HepG2 (cell line): ENCODE results near the gene TXNIP. TPM values are rescaled to one million over a fixed set of nuclear protein-coding genes. Genes with fewer than 3 reads are reported as not detected.
A peak's percentile ranks its signal among the peaks of the same experiment; 100 is the strongest.

Experiments
- BRCA1 ChIP-seq: sonication (generic); formaldehyde crosslinking; IDR thresholded peaks from 2 replicates; pipeline ENCODE4 v1.4.0; 2020; ENCODE audit warnings: missing genetic modification reagents
- CHD2 ChIP-seq: IDR thresholded peaks from 2 replicates; pipeline ENCODE4 v1.6.1; 2011; ENCODE audit warnings: low read depth, low read length, improper control_type of control experiment
- DNMT3B ChIP-seq: conservative IDR thresholded peaks from 2 replicates; pipeline ENCODE4 v1.6.1; 2016; ENCODE audit warnings: missing biosample characterization, control low read depth
- ERF ChIP-seq: IDR thresholded peaks from 2 replicates; pipeline ENCODE4 v1.6.1; 2018; ENCODE audit warnings: missing biosample characterization, missing genetic modification reagents
- FOXK1 ChIP-seq: sonication (generic); formaldehyde crosslinking; IDR thresholded peaks from 2 replicates; pipeline ENCODE4 v1.4.0; 2020; ENCODE audit warnings: low read depth, missing genetic modification reagents, borderline replicate concordance
- FOXP1 ChIP-seq, 2 experiments: fragments of 450-650 bp in 1 of 2; IDR thresholded peaks; 2 replicates each; pipeline ENCODE4 v1.6.1; 2017 to 2018; ENCODE audit warnings: antibody characterized with exemption in 1 of 2
- KDM4B ChIP-seq: sonication (generic); formaldehyde crosslinking; IDR thresholded peaks from 2 replicates; pipeline ENCODE4 v1.4.0; 2020; ENCODE audit warnings: missing genetic modification reagents
- KLF11 ChIP-seq: IDR thresholded peaks from 2 replicates; pipeline ENCODE4 v1.6.1; 2016; ENCODE audit warnings: missing compliant biosample characterization
- NFKB2 ChIP-seq: sonication (generic); formaldehyde crosslinking; IDR thresholded peaks from 2 replicates; pipeline ENCODE4 v1.4.0; 2020; ENCODE audit warnings: missing genetic modification reagents, borderline replicate concordance
- NR2F2 ChIP-seq: IDR thresholded peaks from 2 replicates; pipeline ENCODE4 v1.6.1; 2012; ENCODE audit warnings: low read depth, inconsistent platforms, borderline replicate concordance
- PAWR ChIP-seq: sonication (generic); formaldehyde crosslinking; IDR thresholded peaks from 2 replicates; pipeline ENCODE4 v1.4.0; 2020; ENCODE audit warnings: missing genetic modification reagents, mild to moderate bottlenecking, borderline replicate concordance
- RNF219 ChIP-seq: sonication (generic); formaldehyde crosslinking; IDR thresholded peaks from 2 replicates; pipeline ENCODE4 v1.5.0; 2020; ENCODE audit warnings: mild to moderate bottlenecking, missing genetic modification reagents
- SNRNP70 ChIP-seq: fragments of 200-400 bp; formaldehyde crosslinking; IDR thresholded peaks from 2 replicates; pipeline ENCODE4 v1.6.1; 2017; ENCODE audit warnings: mild to moderate bottlenecking, low read depth, low read length, moderate library complexity
- STAT6 ChIP-seq: sonication (generic); formaldehyde crosslinking; IDR thresholded peaks from 2 replicates; pipeline ENCODE4 v1.4.0; 2020; ENCODE audit warnings: missing genetic modification reagents, mild to moderate bottlenecking, borderline replicate concordance
- THAP7 ChIP-seq: sonication (generic); formaldehyde crosslinking; IDR thresholded peaks from 2 replicates; pipeline ENCODE4 v1.8.1; 2023; ENCODE audit warnings: mild to moderate bottlenecking, missing genetic modification reagents
- ZBTB25 ChIP-seq: IDR thresholded peaks from 2 replicates; pipeline ENCODE4 v1.6.1; 2018; ENCODE audit warnings: missing genetic modification reagents
- ZBTB8A ChIP-seq: sonication (generic); formaldehyde crosslinking; IDR thresholded peaks from 2 replicates; pipeline ENCODE4 v1.4.0; 2020; ENCODE audit warnings: mild to moderate bottlenecking, low read depth, missing genetic modification reagents, borderline replicate concordance
- ZNF17 ChIP-seq: sonication (generic); formaldehyde crosslinking; IDR thresholded peaks from 2 replicates; pipeline ENCODE4 v1.5.0; 2020; ENCODE audit warnings: mild to moderate bottlenecking, missing genetic modification reagents
- ZNF460 ChIP-seq: sonication (generic); formaldehyde crosslinking; IDR thresholded peaks from 2 replicates; pipeline ENCODE4 v1.5.1; 2020; ENCODE audit warnings: missing genetic modification reagents, mild to moderate bottlenecking, borderline replicate concordance
- ZNF770 ChIP-seq: sonication (generic); formaldehyde crosslinking; IDR thresholded peaks from 2 replicates; pipeline ENCODE4 v1.5.0; 2020; ENCODE audit warnings: mild to moderate bottlenecking, missing genetic modification reagents
- polyA plus RNA-seq, 8 experiments: library from polyadenylated mRNA; depleted of rRNA in 3 of 8; stranded (reverse) in 7 of 8; unstranded in 1 of 8; fragments of >200 nt; fragmentation: Illumina TruSeq in 4 of 8; extraction: Trizol in 4 of 8; gene quantifications; 2 replicates each; pipeline versions ENCODE4 v1.2.1 to v1.2.3, GENCODE V29; 2011 to 2016; ENCODE audit warnings: low read depth in 4 of 8, missing spikeins in 1 of 8, mixed read lengths in 1 of 8; ENCODE audit not compliant: insufficient read depth in 1 of 8
- total RNA-seq, 5 experiments: library from RNA; depleted of rRNA; stranded (reverse); fragments of >200 nt; fragmentation: Illumina TruSeq; extraction: Trizol; gene quantifications; 2 replicates each; pipeline ENCODE4 v1.2.3, GENCODE V29; 2016; ENCODE audit warnings: low read depth in 1 of 5

TXNIP gene
- total and polyA plus RNA-seq, 2 of the 13 experiments (the other 11 are each of a cell fraction or from before 2014, with no cell fraction given) = 24.4 to 237 TPM

- no peak for TF ChIP-seq PAWR (CRISPR knock-in tag)
- no peak for TF ChIP-seq DNMT3B (CRISPR knock-in tag)
- TF ChIP-seq FOXP1 (IDR thresholded peaks at IDR 0.05) = no peak
- TF ChIP-seq FOXP1 (CRISPR knock-in tag; IDR thresholded peaks at IDR 0.05) = no peak
- peak; percentile 42; the same call in 1 of the 2 replicates for TF ChIP-seq FOXK1
- TF ChIP-seq ZBTB25 = no peak
- no peak for TF ChIP-seq SNRNP70
- TF ChIP-seq NR2F2 = no peak
- TF ChIP-seq ERF (CRISPR knock-in tag) = 0 out of 2 replicates have a peak, but pooled peaks have one; percentile 9
- no peak for TF ChIP-seq ZNF770 (CRISPR knock-in tag)
- TF ChIP-seq BRCA1 = no peak
- no peak for TF ChIP-seq STAT6 (CRISPR knock-in tag)
- TF ChIP-seq ZNF460 (CRISPR knock-in tag) = no peak
- no peak for TF ChIP-seq KLF11
- TF ChIP-seq RNF219 = no peak
- no peak for TF ChIP-seq NFKB2 (CRISPR knock-in tag)
- no peak for TF ChIP-seq ZBTB8A (CRISPR knock-in tag)
- TF ChIP-seq KDM4B = no peak
- TF ChIP-seq CHD2 = no peak
- TF ChIP-seq THAP7 (CRISPR knock-in tag) = no peak
- TF ChIP-seq ZNF17 = no peak
These were observed 4.5 kb downstream of the TXNIP start (continued) for GRCh38 chr1:145991735-145992412.
